ELR (cell line): ENCODE measurements around the gene GDF15.
"Not testable (repeated sequence)": the region's sequence is repeated elsewhere in the genome, so short reads cannot be mapped to it uniquely, and the experiment has no call there.

Source experiments
- DNase-seq: peaks from one replicate; pipeline ENCODE4 v3.0.0-alpha.2; 2015; ENCODE audit warnings: low read depth

Gene GDF15

DNA sequence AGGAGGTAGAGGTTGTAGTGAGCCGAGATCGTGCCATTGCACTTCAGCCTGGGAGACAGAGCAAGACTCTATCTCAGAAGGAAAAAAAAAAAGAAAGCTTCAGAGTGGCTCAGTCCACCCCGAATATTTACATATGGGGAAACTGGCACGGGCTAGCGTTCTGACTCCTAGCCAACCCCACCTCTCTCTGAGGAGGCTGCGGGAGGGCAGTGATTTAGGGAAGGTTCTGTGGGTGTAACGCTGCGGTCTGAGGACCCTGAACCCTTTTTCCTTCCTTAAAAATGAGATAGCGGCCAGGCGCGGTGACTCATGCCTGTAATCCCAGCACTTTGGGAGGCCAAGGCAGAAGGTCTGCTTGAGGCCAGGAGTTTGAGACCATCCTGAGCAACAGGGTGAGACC is 6.5 kb downstream of the GDF15 start:
- DNase-seq, result no peak

DNA sequence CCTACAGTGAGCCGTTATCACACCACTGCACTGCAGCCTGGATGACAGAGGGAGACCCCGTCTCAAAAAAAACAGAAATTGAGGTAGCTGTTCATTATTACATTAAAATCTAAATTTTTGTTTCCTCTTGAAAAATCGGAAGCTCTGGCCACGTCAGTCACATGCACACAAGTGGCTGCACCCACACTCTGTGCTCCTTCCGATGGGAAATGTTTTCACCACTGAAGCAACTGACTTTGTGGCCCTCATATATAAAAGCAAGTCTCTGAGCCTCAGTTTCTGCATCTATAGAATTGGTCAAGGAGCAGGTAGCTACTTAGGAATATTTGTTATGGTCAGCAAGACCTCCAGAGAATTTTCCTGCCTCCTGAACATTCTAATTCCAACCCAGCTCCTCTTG is 7.0 kb downstream of the GDF15 start:
- DNase-seq, result no peak

DNA sequence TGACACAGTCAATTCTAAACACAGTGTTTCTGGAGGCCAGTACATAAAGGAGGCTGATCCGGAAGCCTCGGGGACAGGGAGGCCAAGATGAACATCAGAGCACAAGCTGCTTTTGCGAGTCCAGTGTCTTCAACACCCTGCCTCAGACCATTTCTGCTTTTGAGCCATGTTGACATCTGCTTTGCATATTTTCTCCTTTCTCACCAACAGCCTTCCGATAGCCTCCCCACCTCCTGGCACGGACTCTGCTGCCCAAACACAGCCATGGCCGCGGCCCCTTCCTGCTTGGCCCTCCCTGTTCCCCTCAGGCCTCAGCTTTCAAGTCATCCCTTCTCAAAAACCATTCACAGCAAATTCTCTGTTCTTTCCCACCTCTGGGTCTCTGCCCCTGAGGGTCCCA is 7.9 kb downstream of the GDF15 start:
- no peak for DNase-seq

DNA sequence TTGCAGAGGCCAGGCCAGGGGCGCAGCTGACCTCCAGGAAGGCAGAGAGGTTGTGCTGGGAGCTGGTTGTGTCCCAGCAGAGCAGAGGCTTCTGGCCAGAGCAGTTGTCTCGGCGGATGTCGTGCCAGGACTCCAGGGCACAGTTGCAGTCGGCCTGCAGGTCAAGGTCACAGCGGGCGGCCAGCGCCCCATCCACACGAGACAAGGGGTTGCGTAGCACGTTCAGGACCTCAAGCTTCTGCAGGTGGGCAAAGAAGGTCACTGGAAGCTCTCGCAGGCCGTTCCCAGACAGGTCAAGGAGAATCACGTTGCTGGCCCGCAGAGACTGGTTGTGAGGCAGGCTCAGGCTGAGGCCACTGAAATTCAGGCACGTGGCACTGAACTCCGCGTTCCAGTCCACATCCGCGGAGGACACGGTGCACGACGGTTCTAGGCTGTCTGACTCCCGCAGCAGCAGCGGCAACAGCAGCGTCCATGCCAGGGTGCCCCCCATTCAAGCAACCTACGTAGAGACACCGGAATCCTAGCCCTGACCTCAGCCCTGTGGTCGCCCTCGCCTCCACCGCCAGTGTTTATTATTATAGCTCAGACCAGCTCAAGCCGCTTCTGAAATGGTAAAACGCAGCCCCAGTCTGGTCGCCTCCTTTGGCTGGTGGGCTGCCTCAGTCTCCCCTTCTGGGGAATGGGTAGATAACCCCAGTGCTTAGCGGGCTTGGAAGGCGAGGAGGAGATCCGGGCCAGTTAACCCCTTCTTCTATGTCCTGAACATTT is 10.7 kb downstream of the GDF15 start:
- DNase-seq, result no peak

DNA sequence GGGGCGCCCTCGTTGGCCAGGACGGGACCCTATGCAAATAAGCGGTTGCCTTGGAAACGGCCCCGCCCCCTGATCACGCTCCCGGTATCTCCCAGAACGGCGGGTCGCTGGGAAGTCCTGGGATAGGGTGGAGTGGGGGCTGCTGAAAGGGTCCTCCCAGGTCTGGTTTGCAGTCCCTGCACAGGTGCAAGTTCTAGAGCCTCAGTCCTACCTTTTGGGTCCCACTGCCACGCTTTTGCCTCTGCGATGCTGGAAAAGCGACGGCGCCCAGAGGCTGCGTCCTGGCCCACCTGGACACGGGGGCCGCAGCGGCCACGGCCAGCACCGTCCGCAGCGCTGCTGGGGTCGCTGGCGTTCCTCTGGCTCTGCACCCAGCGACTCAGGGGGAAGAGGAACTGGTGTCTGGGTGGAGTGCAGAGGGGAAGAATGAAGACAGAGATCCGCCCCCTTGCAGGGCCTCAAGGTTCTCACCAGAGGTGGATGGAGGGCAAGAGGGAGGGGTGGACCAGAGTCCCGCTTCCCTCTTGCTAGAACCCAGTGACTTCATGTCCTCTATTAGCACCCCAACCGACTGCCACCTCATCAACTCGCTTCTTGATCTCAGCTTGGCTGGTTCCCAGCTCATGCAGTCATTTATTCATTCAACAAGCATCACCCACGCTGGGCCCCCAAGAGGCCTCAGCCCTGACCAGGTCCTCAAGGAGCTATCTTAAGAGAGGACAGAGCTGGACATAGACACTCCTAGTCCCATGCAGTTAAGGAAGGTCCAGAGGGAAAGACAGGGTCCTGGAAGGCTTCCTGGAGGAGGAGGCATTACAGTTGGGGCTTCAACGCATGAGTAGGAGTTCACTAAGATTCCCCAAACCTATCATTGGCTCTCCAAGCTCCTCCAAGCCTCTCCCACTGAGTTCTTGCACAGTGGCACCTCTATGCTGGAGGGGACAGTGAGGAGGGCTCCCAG is 11.6 kb downstream of the GDF15 start, which contains the start of gene LRRC25:
Gene LRRC25, minus strand, starts transcription at position 381 of the 961 bp plus-strand sequence. CDS start 659 bp downstream, outside the sequence.
- DNase-seq, result no peak

DNA sequence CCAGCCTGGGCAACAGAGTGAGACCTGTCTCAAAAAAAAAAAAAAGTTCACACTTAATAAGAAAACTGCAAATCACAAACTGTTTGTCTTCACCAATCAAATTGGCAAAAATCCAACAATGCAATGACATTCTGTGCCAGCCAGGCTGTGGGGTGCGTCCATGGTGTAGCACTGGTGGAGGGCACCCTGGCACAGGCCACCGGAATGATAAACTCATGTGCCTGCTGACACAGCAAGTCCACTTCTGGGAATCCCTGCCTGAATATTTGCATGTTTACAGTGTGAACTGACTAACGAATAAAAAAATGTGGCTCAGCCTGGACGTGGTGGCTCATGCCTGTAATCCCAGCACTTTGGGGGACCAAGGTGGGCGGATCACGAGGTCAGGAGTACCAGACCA is 13.1 kb downstream of the GDF15 start:
- DNase-seq, result peak; percentile 80

DNA sequence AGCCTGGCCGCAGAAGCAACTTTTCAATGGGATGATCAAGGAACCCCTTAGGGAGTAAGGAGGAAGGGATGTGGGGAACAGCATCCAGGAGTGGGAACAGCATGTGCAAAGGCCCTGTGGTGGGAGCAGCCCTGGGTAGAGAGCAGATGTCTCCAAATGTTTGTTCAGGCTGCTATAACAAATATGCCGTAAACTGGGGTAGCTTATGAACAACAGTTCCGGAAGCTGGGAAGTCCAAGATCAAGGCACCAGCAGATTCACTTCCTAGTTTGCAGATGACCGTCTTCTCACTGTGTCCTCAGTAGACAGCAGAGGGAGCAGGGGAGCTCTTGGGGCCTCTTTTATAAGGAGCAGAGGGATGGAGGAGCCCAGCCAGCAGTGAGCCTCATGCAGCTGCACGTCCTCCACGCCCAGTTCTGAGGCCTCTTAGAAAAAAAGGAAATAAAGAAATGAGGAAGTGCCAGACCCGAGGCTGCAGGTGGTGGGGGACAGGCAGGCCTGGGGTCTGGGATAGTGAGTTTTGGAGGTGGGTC is 15.7 kb downstream of the GDF15 start:
- peak; percentile 79 for DNase-seq

DNA sequence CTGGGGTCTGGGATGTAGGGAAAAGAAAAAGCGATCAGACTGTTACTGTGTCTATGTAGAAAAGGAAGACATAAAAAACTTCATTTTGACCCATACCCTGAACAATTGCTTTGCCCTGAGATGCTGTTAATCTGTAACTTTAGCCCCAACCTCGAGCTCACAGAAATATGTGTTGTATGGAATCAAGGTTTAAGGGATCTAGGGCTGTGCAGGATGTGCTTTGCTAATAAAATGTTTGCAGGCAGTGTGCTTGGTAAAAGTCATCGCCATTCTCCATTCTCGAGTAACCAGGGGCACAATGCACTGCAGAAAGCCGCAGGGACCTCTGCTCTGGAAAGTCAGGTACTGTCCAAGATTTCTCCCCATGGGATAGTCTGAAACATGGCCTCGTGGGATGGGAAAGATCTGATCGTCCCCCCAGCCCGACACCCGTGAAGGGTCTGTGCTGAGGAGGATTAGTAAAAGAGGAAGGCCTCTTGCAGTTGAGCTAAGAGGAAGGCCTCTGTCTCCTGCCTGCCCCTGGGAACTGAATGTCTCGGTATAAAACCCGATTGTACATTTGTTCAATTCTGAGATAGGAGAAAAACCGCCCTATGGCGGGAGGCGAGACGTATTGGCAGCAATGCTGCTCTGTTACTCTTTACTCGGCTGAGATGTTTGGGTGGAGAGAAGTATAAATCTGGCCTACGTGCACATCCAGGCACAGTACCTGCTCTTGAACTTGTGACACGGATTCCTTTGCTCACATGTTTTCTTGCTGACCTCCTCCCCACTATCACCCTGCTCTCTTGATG is 16.7 kb downstream of the GDF15 start:
- DNase-seq, result not testable (repeated sequence)

DNA sequence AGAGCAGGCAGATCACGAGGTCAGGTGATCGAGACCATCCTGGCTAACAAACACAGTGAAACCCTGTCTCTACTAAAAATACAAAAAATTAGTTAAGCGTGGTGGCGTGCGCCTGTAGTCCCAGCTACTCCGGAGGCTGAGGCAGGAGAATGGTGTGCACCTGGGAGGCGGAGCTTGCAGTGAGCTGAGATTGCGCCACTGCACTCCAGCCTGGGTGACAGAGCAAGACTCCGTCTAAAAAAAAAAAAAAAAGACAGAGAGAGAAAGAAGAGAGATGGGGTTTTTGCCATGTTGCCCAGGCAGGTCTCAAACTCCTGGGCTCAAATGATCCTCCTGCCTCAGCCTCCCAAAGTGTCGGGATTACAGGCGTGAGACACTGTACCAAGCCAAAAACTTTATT is 19.8 kb downstream of the GDF15 start:
- not testable (repeated sequence) for DNase-seq

DNA sequence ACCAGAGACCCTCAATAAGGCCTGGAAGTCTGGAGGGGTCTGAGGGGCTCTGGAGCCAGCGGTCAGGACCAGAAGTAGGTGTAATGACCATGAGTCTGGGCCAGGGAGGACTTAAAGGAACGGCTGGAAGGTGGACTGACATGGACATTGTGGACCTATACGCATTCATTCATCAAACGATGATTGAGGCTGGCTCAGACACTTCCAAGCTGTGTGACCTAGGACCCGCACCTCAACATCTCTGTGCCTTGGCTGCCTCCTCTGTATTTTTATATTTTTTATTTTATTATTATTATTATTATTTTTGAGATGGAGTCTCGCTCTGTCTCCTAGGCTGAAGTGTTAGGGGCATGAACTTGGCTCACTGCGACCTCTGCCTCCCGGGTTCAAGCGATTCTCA is 20.8 kb downstream of the GDF15 start:
- DNase-seq, result no peak

DNA sequence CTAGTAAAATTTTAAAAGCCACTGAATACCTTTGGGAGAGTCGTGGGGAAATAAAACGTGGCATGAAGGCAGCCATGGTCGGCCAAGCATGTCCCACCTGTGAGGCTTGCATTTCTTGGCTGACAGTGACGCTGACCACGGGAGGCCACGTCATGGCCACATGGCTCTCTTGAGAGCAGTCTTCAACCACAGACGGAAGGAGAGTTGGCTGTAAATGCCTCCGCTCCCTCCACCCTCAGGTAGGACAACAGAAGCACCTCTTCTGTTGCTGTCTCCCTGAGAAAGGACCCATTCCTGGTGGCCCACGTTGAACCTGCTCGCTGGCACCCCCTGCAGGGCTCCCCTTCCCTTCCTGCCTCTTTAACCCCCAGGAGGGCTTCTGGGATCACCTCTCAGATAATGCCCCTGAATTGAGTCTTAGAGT is 22.1 kb downstream of the GDF15 start:
- peak; percentile 48 for DNase-seq

DNA sequence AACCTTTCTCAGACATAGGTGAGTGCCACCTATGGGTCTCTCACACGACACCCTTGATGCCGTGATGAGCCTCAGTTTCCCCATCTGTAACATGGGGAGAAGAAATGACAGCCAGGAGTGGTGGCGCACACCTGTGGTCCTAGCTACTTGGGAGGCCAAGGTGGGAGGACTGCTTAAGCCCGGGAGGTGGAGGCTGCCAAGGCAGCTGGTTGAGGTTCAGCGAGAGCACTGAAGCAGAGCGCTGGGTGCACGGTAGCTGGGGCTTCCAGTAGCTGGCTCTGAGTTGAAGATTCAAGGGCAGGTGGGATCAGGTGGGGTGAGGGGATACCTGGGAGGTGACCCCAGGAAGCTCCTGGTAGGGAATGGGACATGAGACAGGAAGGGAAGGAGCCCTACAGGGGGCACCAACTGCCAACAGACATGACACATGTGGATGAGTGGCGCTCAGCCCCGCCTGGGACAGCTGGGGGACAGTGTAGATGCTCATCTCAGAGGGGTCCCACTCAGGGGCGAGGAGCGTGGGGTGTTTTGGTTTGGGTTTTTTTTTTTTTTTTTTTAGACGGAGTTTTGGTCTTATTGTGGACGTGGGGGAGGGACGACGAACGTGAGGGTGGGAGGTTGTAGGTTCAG is 26.8 kb downstream of the GDF15 start:
- DNase-seq, result no peak

DNA sequence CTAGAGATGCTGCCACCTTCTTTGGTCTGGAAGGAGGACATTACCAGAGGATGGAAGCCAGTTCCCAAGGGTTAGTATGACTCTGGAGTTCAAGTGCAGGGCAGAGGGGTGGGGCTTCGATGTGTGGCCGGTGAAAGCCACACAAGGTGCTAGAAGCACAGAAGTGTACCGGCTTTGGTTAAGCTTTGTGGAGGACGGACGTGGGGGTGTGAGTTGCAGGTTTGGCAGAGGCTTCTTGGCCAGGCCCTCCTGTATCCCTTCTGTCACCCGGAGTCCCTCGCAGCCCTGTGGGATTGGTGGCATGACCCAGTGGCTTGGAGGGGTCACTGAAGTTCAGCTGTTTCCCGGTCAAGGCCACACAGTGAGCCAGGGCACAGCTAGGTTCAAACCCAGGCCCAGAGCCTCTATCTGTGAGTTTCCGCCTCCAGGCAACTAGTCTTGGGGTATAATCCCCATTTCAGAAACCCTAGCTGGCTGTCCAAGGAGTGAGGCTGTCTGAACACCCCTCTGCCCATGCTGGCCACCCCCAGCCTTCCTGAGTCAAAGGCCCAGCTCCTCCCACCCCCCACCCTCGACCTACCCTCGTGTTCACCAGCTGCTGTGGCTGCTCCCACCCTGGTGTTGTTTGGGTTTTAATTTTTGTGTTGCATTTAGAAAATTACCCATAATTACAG is 28.7 kb downstream of the GDF15 start:
- DNase-seq, result peak; percentile 45

DNA sequence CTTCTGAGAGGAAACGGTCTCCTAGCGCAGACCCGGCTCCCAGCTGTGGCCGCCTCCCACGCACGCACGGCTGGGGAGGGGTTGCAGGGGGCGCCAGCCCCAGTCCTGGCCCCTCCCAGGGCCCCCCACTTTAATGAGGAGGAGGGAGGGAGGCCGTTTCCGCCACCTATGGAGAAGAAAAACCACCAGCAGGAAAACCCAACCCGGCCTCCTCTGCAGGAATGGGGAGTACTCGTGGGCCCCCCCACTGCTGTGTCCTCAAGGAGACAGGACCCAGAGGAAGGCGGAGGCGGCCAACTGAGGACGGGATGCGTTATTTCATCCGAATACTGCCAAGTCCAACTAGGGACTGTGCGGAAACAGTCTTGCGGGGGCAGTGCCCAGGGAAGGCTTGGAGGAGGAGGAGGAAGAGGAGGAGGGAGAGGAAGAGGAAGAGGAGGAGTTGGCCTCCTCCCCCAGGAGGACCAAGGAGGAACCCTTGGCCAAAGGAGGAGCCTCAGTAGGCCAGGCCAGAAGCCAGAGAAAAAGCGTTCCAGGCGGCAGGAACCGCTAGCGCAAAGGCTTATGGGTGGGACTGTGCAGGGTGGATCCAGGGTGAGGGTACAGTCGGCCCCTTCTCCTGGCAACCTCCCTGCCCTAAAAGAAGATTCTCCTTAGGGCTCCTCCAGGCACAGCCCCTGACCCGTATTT is 29.4 kb downstream of the GDF15 start:
- DNase-seq, result peak; percentile 55

DNA sequence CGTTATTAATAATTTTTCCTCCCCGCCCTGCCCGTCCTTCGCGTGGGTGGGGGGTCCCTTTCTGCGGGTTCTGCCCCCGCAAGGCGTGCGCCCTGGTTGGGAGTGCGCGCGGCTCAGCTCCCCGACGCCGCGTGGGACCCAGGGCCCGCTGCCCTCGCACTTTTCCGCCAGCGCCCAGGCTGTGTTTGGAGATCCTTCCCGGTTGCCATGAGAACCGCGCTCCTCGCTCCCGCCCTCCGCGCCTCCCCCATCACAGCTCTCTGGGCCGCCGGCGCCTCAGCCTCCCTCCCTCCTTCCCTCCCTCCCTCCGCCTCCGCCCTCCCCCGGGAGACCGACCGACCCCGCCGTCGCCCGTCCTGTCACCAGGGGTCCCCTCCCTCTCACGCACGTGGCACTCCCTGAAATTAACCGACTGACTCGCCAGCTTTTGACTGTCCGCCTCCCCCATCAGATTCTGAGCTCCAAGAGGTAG is 30.9 kb downstream of the GDF15 start:
- DNase-seq, result peak; percentile 90

DNA sequence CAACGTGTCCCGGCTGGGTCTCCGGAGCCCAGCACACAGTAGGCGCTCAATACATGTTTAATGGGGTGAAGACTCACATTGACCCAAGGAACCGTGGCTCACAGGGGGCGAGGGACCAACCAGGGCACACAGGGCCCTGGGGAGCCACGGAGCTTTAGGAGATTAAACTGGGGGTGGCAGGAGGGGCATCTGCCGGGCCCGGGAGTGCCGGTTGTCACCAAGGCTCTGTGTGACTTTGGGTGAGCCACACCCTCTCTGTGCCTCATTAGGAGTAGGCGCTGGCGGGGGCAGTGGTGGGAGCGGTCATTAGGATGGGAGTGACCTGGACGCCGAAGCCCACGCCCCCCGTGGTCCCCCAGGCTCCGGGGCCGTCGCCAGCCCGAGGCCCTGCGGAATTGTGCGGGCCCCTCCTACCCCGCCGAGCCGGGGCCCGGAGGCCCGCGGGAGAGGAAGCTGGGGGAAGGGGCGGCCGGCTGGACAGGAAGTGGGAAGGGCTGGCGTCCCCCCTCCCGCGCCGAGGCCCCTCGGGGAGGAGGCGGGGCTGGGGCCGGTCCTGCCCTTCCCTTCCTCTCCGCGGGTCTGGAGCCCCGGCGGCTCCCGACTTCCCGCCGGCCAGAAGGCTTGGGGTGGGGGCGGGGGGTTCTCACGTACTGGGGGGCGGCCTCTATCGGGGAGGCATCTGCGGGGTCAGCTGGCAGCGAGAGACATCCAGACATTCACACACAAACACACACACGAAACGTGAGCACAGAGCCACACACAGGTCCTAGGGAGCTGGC is 31.5 kb downstream of the GDF15 start:
- peak; percentile 87 for DNase-seq

DNA sequence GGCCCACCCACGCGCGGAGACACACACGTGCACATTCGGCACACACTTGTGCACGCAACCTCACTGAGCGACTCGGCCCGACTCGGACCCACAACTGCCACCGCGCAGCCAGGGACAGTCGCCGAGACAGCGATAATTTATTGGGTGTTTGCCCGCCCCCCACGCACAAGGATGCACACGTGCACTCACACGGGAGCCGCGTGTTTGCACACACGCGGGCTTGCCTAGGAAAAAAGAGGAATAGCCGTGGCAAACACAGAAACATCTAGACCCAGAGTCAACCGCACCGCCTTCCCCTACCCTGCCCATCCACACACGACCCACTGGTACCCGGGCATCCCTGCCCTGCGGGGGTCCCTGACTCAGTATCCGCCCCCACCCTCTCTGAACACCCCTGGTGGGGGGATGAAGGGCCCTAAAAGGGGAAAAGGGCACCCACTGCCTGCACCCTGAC is 32.1 kb downstream of the GDF15 start:
- no peak for DNase-seq

DNA sequence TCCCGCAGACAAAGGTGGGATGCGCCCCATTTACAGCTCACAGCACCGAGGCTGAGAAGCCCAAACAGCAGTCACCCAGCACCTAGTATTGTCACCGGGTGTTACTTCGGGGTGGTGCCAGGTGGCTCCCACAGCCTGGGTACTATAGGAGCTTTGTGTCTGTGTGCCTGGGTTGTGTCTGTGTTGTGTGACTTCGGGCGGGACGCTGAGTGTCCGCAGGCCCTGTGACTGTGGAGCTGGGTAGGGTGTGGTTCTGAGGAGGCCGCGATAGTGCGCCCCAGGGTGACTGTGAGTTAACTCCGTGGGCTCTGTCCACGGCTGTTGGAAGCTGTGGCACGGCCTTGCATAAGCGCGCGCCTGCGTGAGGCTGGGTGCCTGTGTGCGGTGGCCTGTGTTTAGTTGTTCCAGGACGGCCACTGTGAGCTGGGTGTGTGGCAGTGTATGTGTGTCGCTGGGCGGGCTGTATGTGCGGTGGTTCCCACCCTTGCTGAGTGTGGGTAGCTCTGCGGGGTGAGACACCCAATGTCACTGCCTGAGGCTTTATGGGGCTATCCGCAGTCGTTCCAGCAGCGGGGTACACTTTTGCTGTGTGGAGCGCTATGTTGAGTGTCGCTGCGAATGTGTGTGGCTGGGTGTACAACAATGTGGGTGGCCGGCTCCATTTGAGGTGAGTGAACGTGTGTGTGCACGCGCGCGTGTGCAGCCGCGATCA is 32.7 kb downstream of the GDF15 start:
- no peak for DNase-seq
